Measurements from ENCODE around the gene CDYL2. TPM values are rescaled to one million over a fixed set of nuclear protein-coding genes. Genes with fewer than 3 reads are reported as not detected.

CDYL2 gene
- total RNA-seq, 1 donor from 2014 or later: 4.5 TPM

DNA sequence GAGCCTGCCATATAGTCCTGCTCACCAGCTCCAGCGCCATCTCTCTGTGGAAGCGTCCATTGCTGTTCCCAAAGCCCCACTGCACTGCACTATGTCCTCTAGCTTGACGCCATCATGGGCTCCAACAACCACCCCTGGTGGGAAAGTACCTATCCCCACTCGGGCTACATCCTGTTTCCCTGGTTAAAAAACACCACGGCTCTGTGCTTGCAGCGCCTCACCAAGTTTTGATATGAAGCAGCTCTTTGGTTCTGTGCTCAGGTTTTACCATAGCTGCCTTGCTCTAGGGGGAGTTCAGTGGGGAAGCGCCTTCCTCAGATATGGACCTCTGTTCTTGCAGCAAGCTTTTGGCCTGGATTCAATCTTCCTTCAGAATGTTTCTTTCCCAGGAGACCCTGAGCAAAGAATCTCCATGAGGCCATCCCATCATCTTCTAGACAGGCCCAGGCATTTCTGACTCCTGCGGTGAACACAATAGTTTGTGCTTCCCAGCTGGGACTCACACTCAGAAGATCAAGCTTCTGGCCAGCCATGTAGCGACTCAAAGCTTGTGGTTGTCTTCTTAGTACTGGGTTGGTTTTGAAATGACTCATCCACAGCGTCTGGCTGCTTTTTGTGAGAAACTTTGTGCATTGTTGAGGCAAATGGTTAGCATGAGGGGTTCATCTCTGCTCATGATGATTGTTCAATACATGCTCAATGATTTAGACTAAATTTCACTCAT lies 224.1 kb downstream of the CDYL2 start:
- H3K4me3 Mint-ChIP-seq: no peak overlapping the region
- TF ChIP-seq, protein P1, sequence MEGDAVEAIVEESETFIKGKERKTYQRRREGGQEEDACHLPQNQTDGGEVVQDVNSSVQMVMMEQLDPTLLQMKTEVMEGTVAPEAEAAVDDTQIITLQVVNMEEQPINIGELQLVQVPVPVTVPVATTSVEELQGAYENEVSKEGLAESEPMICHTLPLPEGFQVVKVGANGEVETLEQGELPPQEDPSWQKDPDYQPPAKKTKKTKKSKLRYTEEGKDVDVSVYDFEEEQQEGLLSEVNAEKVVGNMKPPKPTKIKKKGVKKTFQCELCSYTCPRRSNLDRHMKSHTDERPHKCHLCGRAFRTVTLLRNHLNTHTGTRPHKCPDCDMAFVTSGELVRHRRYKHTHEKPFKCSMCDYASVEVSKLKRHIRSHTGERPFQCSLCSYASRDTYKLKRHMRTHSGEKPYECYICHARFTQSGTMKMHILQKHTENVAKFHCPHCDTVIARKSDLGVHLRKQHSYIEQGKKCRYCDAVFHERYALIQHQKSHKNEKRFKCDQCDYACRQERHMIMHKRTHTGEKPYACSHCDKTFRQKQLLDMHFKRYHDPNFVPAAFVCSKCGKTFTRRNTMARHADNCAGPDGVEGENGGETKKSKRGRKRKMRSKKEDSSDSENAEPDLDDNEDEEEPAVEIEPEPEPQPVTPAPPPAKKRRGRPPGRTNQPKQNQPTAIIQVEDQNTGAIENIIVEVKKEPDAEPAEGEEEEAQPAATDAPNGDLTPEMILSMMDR (conservative IDR thresholded peaks at IDR 0.05): no peak
- peaks cover 5% of the 10 kb centered on the region for H3K9me3 Mint-ChIP-seq
- H3K36me3 Mint-ChIP-seq (ENCODE audit: low read depth): no peaks in the 10 kb centered on the region
- peaks cover 26% of the 10 kb centered on the region for H3K27me3 Mint-ChIP-seq (ENCODE audit: low read depth)
- DNase-seq (ENCODE audit: low read depth, low spot score): no peak
- H3K4me1 Mint-ChIP-seq: no peaks in the 10 kb centered on the region
- no peak overlapping the region for H3K27ac Mint-ChIP-seq (ENCODE audit: unreplicated experiment)

DNA sequence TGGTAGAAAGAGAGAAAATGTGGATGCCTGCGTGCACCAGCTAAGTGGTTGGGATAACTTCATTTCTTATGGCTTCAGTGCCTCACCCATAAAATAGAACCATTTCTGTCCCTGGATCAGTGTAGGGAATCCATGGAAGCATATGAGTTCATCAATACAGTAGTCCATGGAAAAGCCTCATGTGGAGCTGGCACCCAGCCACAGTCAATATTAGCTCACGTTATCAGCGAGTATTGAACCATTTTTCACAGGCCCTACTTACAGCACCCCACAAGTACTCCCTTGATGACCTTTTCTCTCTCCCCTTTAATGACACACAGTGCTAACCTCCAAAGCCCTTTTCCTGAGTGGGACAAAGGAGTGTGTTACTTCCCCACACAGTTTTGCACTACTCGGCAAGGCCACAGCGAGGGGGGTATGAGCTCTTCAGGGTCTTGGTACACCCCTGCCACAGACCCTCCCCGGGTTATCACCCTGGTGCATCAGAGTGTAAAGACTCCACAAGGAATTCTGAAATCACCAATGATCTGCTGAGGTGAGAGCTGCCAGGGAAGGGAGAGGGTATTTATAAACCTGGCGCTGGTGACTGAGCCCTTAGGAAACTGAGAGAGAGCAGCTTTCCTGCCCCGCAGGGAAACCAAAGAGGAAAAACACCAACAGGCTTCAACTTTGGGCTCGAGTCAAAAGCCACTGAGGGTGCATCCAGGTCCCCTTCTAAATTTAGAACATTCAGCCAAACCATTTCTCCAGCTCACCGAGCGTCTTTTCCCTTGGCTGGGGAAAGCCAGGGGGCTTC lies 226.7 kb downstream of the CDYL2 start:
- TF ChIP-seq, protein P1 (conservative IDR thresholded peaks at IDR 0.05): no peak
- no peaks in the 10 kb centered on the region for H3K4me1 Mint-ChIP-seq
- peaks cover 3% of the 10 kb centered on the region for H3K9me3 Mint-ChIP-seq
- H3K27me3 Mint-ChIP-seq (ENCODE audit: low read depth): peaks cover 15% of the 10 kb centered on the region
- no peaks in the 10 kb centered on the region for H3K36me3 Mint-ChIP-seq (ENCODE audit: low read depth)
- no peak for DNase-seq (ENCODE audit: low read depth, low spot score)
- H3K27ac Mint-ChIP-seq (ENCODE audit: unreplicated experiment): no peak overlapping the region
- H3K4me3 Mint-ChIP-seq: no peak overlapping the region

DNA sequence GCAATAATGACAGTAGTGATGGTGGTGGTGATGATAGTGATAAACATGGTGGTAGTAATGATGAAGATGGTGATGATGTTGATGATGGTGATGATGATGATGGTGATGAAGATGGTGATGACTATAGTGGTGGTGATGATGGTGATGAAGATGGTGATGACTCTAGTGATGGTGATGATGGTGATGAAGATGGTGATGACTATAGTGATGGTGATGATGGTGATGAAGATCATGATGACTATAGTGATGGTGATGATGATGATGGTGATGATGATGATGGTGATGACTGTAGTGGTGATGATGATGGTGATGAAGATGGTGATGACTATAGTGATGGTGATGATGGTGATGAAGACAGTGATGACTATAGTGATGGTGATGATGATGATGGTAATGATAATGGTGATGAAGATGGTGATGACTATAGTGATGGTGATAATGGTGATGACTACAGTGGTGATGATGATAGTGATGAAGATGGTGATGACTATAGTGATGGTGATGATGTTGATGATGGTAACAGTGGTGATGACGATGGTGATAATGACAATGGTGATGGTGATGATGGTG lies 228.0 kb downstream of the CDYL2 start:
- H3K36me3 Mint-ChIP-seq (ENCODE audit: low read depth): no peaks in the 10 kb centered on the region
- no peak overlapping the region for H3K27ac Mint-ChIP-seq (ENCODE audit: unreplicated experiment)
- no peaks in the 10 kb centered on the region for H3K4me1 Mint-ChIP-seq
- TF ChIP-seq, protein P1 (conservative IDR thresholded peaks at IDR 0.05): no peak
- peaks cover 19% of the 10 kb centered on the region for H3K27me3 Mint-ChIP-seq (ENCODE audit: low read depth)
- no peak for DNase-seq (ENCODE audit: low read depth, low spot score)
- H3K9me3 Mint-ChIP-seq: peaks cover 3% of the 10 kb centered on the region
- H3K4me3 Mint-ChIP-seq: no peak overlapping the region

DNA sequence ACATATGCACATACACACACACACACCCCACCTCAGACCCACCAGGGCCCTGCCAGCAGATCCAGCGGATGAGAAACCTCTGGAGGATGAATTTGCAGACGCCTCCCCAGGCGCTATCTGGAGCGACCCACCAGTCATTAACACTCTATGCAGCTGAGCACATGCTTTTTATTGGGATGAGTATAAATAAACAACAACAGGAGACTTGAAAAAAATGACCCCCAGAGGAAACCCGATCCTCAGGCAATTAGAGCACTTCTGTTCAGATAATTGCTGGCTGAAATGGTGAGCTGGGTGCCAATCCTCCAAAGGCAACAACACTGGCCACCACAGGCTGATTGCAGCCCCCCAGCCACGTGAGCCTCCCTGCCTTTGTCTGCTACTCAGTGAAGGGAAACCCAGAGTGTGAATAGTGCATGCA lies 230.7 kb downstream of the CDYL2 start:
- H3K27me3 Mint-ChIP-seq (ENCODE audit: low read depth): peaks cover 11% of the 10 kb centered on the region
- H3K36me3 Mint-ChIP-seq (ENCODE audit: low read depth): no peaks in the 10 kb centered on the region
- TF ChIP-seq, protein P1 (conservative IDR thresholded peaks at IDR 0.05): no peak
- H3K4me3 Mint-ChIP-seq: no peak overlapping the region
- no peak for DNase-seq (ENCODE audit: low read depth, low spot score)
- H3K9me3 Mint-ChIP-seq: no peaks in the 10 kb centered on the region
- no peak overlapping the region for H3K27ac Mint-ChIP-seq (ENCODE audit: unreplicated experiment)
- H3K4me1 Mint-ChIP-seq: no peaks in the 10 kb centered on the region

DNA sequence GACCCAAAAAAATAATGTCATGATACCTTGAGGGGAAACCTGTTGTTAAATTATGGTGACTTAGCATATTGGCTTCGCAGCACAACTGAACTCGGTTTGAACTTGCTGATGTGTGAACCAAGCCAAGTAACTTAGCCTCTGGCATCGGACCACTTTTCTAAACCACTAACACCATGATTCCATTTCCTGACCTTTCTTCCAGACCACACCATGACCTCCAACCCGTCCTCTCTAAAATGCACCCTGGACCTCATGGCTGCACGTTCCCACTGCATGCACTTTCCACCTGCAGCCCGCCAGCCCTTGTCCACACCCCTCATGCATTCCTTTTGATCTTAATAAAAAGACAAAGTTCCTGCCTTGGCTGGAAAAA lies 234.3 kb downstream of the CDYL2 start:
- no peaks in the 10 kb centered on the region for H3K36me3 Mint-ChIP-seq (ENCODE audit: low read depth)
- H3K27me3 Mint-ChIP-seq (ENCODE audit: low read depth): peaks cover 29% of the 10 kb centered on the region
- H3K4me3 Mint-ChIP-seq: no peak overlapping the region
- no peak overlapping the region for H3K27ac Mint-ChIP-seq (ENCODE audit: unreplicated experiment)
- H3K9me3 Mint-ChIP-seq: no peaks in the 10 kb centered on the region
- H3K4me1 Mint-ChIP-seq: no peaks in the 10 kb centered on the region
- DNase-seq (ENCODE audit: low read depth, low spot score): no peak
- TF ChIP-seq, protein P1 (conservative IDR thresholded peaks at IDR 0.05): no peak

Data from neural crest cell (in vitro differentiated cells).